ENCODE measurements around the gene GRB7. TPM values are rescaled to one million over a fixed set of nuclear protein-coding genes. Genes with fewer than 3 reads are reported as not detected.

Gene GRB7
- total and polyA plus RNA-seq, 10 of the 15 experiments (the other 5 are each of a cell fraction or from before 2014, with no cell fraction given), result 0.05 to 0.34 (median 0.19) TPM; not detected in 4

DNA sequence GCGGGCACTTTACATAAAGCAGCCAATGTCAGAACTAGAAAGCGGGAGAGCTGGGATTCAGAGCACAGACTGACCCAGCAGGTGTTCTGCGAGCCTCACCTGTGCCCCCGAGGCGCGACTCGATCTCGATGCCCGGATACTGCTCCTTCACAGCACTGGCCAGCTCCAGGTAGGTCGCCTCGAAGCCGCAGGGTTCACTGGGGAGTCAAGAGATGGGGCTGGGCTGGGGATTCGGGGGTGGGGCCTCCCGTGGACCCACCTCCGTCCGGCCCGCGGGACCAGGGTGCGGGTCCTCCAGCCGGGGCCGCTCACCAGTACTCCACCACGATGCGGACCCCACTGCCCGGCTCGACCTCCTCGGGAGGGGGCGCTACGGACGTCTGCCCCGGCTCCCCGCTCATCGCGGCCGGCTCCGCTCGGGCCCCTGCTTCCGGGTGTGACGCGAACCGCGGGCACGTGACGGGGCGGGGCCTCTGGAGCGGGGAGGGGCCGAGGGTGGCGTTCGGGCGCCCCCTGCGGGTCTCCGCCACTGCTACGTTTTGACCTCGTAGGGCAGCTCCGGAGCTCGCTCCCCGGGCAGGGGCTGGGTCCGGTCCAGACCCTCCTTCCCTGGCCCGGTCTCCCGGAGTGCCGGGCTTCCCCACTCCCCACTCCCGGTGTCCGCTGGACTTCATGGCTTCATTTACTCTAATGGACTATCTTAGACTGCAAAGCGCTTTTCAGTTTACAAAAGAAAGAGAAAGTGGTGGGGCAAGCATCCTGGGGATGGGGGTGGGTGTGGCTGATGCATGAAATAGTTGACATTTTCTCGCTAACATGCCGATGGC, 7.4 kb upstream of the GRB7 start, which contains the start of gene MIEN1 (continued):
- TF ChIP-seq REST (IDR thresholded peaks at IDR 0.05; ENCODE audit: low read depth, low read length), result no peak
- TF ChIP-seq ZNF24 (IDR thresholded peaks at IDR 0.05), result 0 out of 2 replicates have a peak, but pooled peaks have one; percentile 18
- TF ChIP-seq ZNF592 (IDR thresholded peaks at IDR 0.05), result no peak
- no peak for TF ChIP-seq NFYA (IDR thresholded peaks at IDR 0.05; ENCODE audit: borderline replicate concordance, low read depth, low read length)
- no peak for TF ChIP-seq ZBTB11 (CRISPR knock-in tag; IDR thresholded peaks at IDR 0.05)
- TF ChIP-seq ZNF687 (IDR thresholded peaks at IDR 0.05), result peak; percentile 64
- no peak for TF ChIP-seq IKZF2 (IDR thresholded peaks at IDR 0.05)
- no peak for TF ChIP-seq RBBP5 (conservative IDR thresholded peaks at IDR 0.05)
- no peak for TF ChIP-seq MTA2 (IDR thresholded peaks at IDR 0.05; ENCODE audit: low read depth)
- no peak for TF ChIP-seq MTA3 (IDR thresholded peaks at IDR 0.05; ENCODE audit: borderline replicate concordance, low read length)
- TF ChIP-seq ZBED1 (IDR thresholded peaks at IDR 0.05; ENCODE audit: borderline replicate concordance), result no peak
- TF ChIP-seq, protein P1, sequence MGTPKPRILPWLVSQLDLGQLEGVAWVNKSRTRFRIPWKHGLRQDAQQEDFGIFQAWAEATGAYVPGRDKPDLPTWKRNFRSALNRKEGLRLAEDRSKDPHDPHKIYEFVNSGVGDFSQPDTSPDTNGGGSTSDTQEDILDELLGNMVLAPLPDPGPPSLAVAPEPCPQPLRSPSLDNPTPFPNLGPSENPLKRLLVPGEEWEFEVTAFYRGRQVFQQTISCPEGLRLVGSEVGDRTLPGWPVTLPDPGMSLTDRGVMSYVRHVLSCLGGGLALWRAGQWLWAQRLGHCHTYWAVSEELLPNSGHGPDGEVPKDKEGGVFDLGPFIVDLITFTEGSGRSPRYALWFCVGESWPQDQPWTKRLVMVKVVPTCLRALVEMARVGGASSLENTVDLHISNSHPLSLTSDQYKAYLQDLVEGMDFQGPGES (IDR thresholded peaks at IDR 0.05), result no peak
